Endothelial cell of umbilical vein (primary cell): ENCODE data around the gene IP6K2. TPM values are rescaled to one million over a fixed set of nuclear protein-coding genes. Genes with fewer than 3 reads are reported as not detected.

Experiments used
- BruUV-seq: library from RNA; stranded (reverse); fragments of 400-500 nt; replicated peaks from 2 replicates; lab custom pipeline; 2021; lab: Mats Ljungman, UMichigan
- CTCF ChIA-PET: fragments of 300-600, 350-600 bp; sonication (Branson Sonifier 250); formaldehyde crosslinking; loops from one replicate; lab custom pipeline; 2021; ENCODE audit warnings: antibody characterized with exemption, inconsistent platforms; lab: Charles Lee
- POLR2A ChIA-PET: fragments of 300-600, 350-600 bp; sonication (Branson Sonifier 250); formaldehyde crosslinking; loops from one replicate; lab custom pipeline; 2021; ENCODE audit warnings: antibody characterized with exemption, inconsistent platforms; lab: Charles Lee
- DNase-seq: peaks from one replicate; pipeline ENCODE4 v3.0.0-alpha.2; 2011; ENCODE audit warnings: low read depth, low spot score
- FAIRE-seq: peaks from 2 replicates; lab custom pipeline; 2011; peaks lifted over from hg19 to GRCh38; lab: Jason Lieb, UNC
- H2AFZ ChIP-seq: 2 replicates; pipeline ENCODE4 v1.6.0; 2012; ENCODE audit warnings: low read depth, low read length, control low read depth, inconsistent platforms
- H3K27ac ChIP-seq: 2 replicates; pipeline ENCODE4 v1.5.1; 2011; ENCODE audit warnings: low read depth, mild to moderate bottlenecking, control low read depth, low read length, moderate library complexity; ENCODE audit not compliant: insufficient read depth
- H3K27me3 ChIP-seq, 2 experiments: 2 replicates each; pipeline versions ENCODE4 v1.6.0 to v1.6.1; 2011; ENCODE audit warnings: low read length in 2 of 2, mixed read lengths in 1 of 2; ENCODE audit not compliant: control insufficient read depth in 2 of 2, insufficient read depth in 2 of 2
- H3K36me3 ChIP-seq, 2 experiments: 2 replicates in 1 of 2; 3 replicates in 1 of 2; pipeline ENCODE4 v1.5.1; 2011; ENCODE audit warnings: low read length in 2 of 2, mild to moderate bottlenecking in 1 of 2, moderate library complexity in 1 of 2; ENCODE audit not compliant: control insufficient read depth in 2 of 2, insufficient read depth in 2 of 2; ENCODE audit errors: extremely low read depth in 1 of 2
- H3K4me1 ChIP-seq: 3 replicates; pipeline ENCODE4 v1.5.1; 2011; ENCODE audit warnings: mild to moderate bottlenecking, low read length; ENCODE audit not compliant: control insufficient read depth, insufficient read depth; ENCODE audit errors: extremely low read depth
- H3K4me2 ChIP-seq: 2 replicates; pipeline ENCODE4 v1.6.1; 2011; ENCODE audit warnings: low read length, control low read depth, mixed read lengths; ENCODE audit not compliant: insufficient read depth
- H3K4me3 ChIP-seq, 3 experiments: fragments of 200-600 bp in 1 of 3; sonication (generic), shearing (Covaris generic) in 1 of 3; replicated peaks in 1 of 3; 2 replicates each; pipeline ENCODE4 v1.5.1; 2011 to 2016; ENCODE audit warnings: control low read depth in 3 of 3, low read length in 3 of 3, mild to moderate bottlenecking in 2 of 3, inconsistent platforms in 1 of 3, low read depth in 1 of 3, moderate library complexity in 1 of 3; ENCODE audit not compliant: insufficient read depth in 1 of 3
- H3K79me2 ChIP-seq: 2 replicates; pipeline ENCODE4 v1.6.0; 2012; ENCODE audit warnings: low read length, inconsistent platforms; ENCODE audit not compliant: control insufficient read depth, insufficient read depth
- H3K9ac ChIP-seq: replicated peaks from 2 replicates; pipeline ENCODE3; 2011; ENCODE audit warnings: low read length, control low read depth; ENCODE audit not compliant: insufficient read depth; ENCODE audit errors: extremely low read depth
- H3K9me1 ChIP-seq: replicated peaks from 3 replicates; pipeline ENCODE4 v1.6.0; 2011; ENCODE audit warnings: mild to moderate bottlenecking, low read length; ENCODE audit not compliant: control insufficient read depth, insufficient read depth; ENCODE audit errors: extremely low read depth
- H3K9me3 ChIP-seq: replicated peaks from 2 replicates; pipeline ENCODE4 v1.5.1; 2012; ENCODE audit warnings: low read length, inconsistent platforms; ENCODE audit not compliant: control insufficient read depth, insufficient read depth
- H4K20me1 ChIP-seq: replicated peaks from 2 replicates; pipeline ENCODE3; 2011; ENCODE audit warnings: mild to moderate bottlenecking, low read length; ENCODE audit not compliant: control insufficient read depth, insufficient read depth; ENCODE audit errors: extremely low read depth
- FOS ChIP-seq: IDR thresholded peaks from 2 replicates; pipeline ENCODE4 v1.6.1; 2011; ENCODE audit warnings: mild to moderate bottlenecking, low read length, moderate library complexity, borderline replicate concordance; ENCODE audit not compliant: insufficient read depth
- GATA2 ChIP-seq: IDR thresholded peaks from 2 replicates; pipeline ENCODE4 v1.7.0; 2011; ENCODE audit warnings: low read depth, mild to moderate bottlenecking, moderate library complexity, mixed read lengths, low read length; ENCODE audit not compliant: insufficient read length, insufficient read depth
- JUN ChIP-seq: IDR thresholded peaks from 2 replicates; pipeline ENCODE4 v1.6.1; 2011; ENCODE audit warnings: borderline replicate concordance, low read depth; ENCODE audit not compliant: insufficient read length, insufficient read depth
- POLR2AphosphoS5 ChIP-seq: IDR thresholded peaks from 2 replicates; pipeline ENCODE4 v1.6.1; 2012; ENCODE audit warnings: low read depth, mild to moderate bottlenecking, control low read depth, low read length, moderate library complexity; ENCODE audit not compliant: insufficient read depth
- dilution Hi-C: fragments of 300-500 bp; cut with MboI; formaldehyde crosslinking; loops from one replicate; pipeline ENCODE4 v1.15.0; 2019; ENCODE audit warnings: low sequenced_read_pairs; ENCODE audit not compliant: extremely low pct_ligation_motif_present
- intact Hi-C: fragments of 100-400 bp; cut with micrococcal nuclease; formaldehyde crosslinking; loops from one replicate; pipeline ENCODE4 v1.10.0; 2022
- polyA plus RNA-seq, 4 experiments: library from polyadenylated mRNA; depleted of rRNA in 3 of 4; stranded (reverse) in 3 of 4; unstranded in 1 of 4; fragments of >200 nt; gene quantifications; 2 replicates each; pipeline versions ENCODE4 v1.2.1 to v1.2.3, GENCODE V29; 2011 to 2012; ENCODE audit warnings: missing spikeins in 1 of 4
- total RNA-seq: library from RNA; stranded (reverse); gene quantifications from 2 replicates; pipeline ENCODE4 v1.2.3, GENCODE V29; 2021
- TF ChIP-seq, protein P1 (sequence below): IDR thresholded peaks from 2 replicates; pipeline ENCODE4 v1.6.1; 2011; ENCODE audit not compliant: insufficient read depth, insufficient read length
- TF ChIP-seq, protein P2 (sequence below), 2 donors: IDR thresholded peaks; 1 replicate in 1 of 2; 2 replicates in 1 of 2; pipeline ENCODE4 v1.5.1; 2011; ENCODE audit warnings: low read length in 2 of 2, mild to moderate bottlenecking in 2 of 2, moderate library complexity in 2 of 2, control low read depth in 1 of 2, inconsistent platforms in 1 of 2, low read depth in 1 of 2; ENCODE audit not compliant: insufficient read depth in 1 of 2; ENCODE audit errors: extremely low read depth in 1 of 2

IP6K2 gene
- total and polyA plus RNA-seq, 2 donors (not counting 3 experiments of a cell fraction or from before 2014, with no cell fraction given): 81.8 to 143 TPM

DNA sequence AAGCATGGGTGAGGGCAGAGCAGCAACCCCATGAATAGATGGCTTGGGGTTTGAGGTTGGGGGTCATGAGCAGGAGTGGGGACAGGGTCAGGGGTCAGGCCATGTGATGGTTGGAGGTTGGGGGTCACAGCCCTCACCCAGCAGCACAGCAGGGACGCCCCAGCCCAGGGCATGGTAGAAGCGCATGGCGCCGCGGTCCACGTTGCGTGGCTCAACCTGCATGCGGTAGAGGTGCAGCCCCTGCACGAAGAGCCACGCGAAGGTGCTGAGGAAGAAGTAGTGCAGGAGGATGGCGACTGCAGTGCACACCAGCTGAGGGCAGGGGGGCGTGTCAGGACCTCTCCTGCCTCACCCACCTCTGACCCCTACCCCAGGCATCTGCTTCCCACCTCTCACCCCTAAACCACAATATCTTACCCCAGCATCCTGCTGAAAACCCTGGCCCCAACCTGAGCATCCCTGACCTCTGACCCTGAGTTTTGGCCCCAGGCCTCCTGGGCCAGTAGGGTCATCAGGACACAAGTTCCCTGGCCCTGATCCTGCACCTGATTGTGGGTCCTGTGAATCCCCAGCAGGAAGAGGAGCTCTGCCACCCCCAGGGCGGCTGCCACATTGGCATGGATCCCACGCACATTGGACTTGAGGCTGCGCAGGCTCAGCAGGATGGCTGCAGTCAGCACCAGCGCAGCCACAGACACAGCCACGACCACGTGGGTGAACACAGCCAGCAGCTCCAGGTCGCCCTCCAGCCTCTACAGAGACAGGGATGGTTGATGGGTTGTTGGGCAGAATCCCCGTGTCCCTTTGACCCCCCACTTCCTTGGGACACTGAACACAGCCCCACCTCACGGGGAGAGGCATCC is 71.9 kb downstream of the IP6K2 start:
- dilution Hi-C loops: no loop called here
- Histone ChIP-seq H3K27ac (no peak overlapping the region), H3K4me2 (no peak overlapping the region), H2AFZ (no peak overlapping the region), H3K27me3 (no peaks in the 10 kb centered on the region), H3K79me2 (no peaks in the 10 kb centered on the region), H3K4me1 (no peaks in the 10 kb centered on the region), H4K20me1 (no peaks in the 10 kb centered on the region), H3K9me3 (no peaks in the 10 kb centered on the region), H3K36me3 (no peaks in the 10 kb centered on the region), H3K4me3 (no peak overlapping the region), H3K9me1 (no peaks in the 10 kb centered on the region), H3K9ac (no peak overlapping the region)
- POLR2A ChIA-PET: no interaction called here
- intact Hi-C loops: no loop called here
- BruUV-seq: no TSS peak
- FAIRE-seq (no peak), DNase-seq (no peak)
- TF ChIP-seq, protein P1, sequence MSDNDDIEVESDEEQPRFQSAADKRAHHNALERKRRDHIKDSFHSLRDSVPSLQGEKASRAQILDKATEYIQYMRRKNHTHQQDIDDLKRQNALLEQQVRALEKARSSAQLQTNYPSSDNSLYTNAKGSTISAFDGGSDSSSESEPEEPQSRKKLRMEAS: no peak
- TF ChIP-seq GATA2: no peak
- no peak for TF ChIP-seq FOS
- TF ChIP-seq, protein P2, sequence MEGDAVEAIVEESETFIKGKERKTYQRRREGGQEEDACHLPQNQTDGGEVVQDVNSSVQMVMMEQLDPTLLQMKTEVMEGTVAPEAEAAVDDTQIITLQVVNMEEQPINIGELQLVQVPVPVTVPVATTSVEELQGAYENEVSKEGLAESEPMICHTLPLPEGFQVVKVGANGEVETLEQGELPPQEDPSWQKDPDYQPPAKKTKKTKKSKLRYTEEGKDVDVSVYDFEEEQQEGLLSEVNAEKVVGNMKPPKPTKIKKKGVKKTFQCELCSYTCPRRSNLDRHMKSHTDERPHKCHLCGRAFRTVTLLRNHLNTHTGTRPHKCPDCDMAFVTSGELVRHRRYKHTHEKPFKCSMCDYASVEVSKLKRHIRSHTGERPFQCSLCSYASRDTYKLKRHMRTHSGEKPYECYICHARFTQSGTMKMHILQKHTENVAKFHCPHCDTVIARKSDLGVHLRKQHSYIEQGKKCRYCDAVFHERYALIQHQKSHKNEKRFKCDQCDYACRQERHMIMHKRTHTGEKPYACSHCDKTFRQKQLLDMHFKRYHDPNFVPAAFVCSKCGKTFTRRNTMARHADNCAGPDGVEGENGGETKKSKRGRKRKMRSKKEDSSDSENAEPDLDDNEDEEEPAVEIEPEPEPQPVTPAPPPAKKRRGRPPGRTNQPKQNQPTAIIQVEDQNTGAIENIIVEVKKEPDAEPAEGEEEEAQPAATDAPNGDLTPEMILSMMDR (IDR thresholded peaks at IDR 0.05; ENCODE audit: extremely low read depth in 1 of 2, insufficient read depth in 1 of 2, low read depth in 1 of 2, low read length in 2 of 2): no peak
- TF ChIP-seq POLR2AphosphoS5: no peak
- TF ChIP-seq JUN: no peak
- CTCF ChIA-PET: interaction anchor here (1.9 kb wide), 1 partner anchor 12 kb away, joined by 8 read pairs; no protein-coding TSS in a partner anchor
